SH-SY5Y (cell line): ENCODE measurements around the gene TSPAN17.

Experiments used
- GATA2 ChIP-seq: IDR thresholded peaks from 2 replicates; pipeline ENCODE4 v1.6.1; 2011; ENCODE audit warnings: mild to moderate bottlenecking, low read depth, low read length
- GATA3 ChIP-seq: IDR thresholded peaks from 2 replicates; pipeline ENCODE4 v1.6.1; 2011; ENCODE audit warnings: low read depth, mild to moderate bottlenecking, low read length, moderate library complexity

GRCh38 chr5:176616511-176616910 is 30.8 kb upstream of the TSPAN17 start:
- no peak for TF ChIP-seq GATA3
- no peak for TF ChIP-seq GATA2
